MM.1S (cell line): ENCODE data around the gene RPS14.

ENCODE experiments used
- DNase-seq: peaks from one replicate; pipeline ENCODE4 v3.0.0-alpha.2; 2015
- H2AFZ ChIP-seq: fragments of 300-600 bp; sonication (generic); 2 replicates; pipeline ENCODE4 v1.6.0; 2016; ENCODE audit warnings: antibody characterized with exemption, low read length
- H3F3A ChIP-seq: fragments of 300-600 bp; sonication (generic); 2 replicates; pipeline ENCODE4 v1.6.1; 2016; ENCODE audit warnings: mild to moderate bottlenecking, antibody characterized with exemption, low read length, moderate library complexity, mixed read lengths; ENCODE audit not compliant: insufficient read depth
- H3K27ac ChIP-seq: fragments of 300-600 bp; sonication (generic); 2 replicates; pipeline ENCODE4 v1.5.1; 2016; ENCODE audit warnings: mild to moderate bottlenecking, low read length
- H3K27me3 ChIP-seq: fragments of 300-600 bp; sonication (generic); replicated peaks from 2 replicates; pipeline ENCODE4 v1.6.0; 2016; ENCODE audit warnings: low read length; ENCODE audit not compliant: insufficient read depth
- H3K36me3 ChIP-seq: fragments of 300-600 bp; sonication (generic); replicated peaks from 2 replicates; pipeline ENCODE4 v1.6.1; 2016; ENCODE audit warnings: mild to moderate bottlenecking, low read length, mixed read lengths; ENCODE audit not compliant: insufficient read depth
- H3K4me1 ChIP-seq: fragments of 300-600 bp; sonication (generic); 2 replicates; pipeline ENCODE4 v1.6.1; 2016; ENCODE audit warnings: low read length, mixed read lengths
- H3K4me2 ChIP-seq: fragments of 300-600 bp; sonication (generic); 2 replicates; pipeline ENCODE4 v1.6.0; 2016; ENCODE audit warnings: low read depth, low read length
- H3K4me3 ChIP-seq: fragments of 300-600 bp; sonication (generic); 2 replicates; pipeline ENCODE4 v1.5.1; 2016; ENCODE audit warnings: low read length, mixed read lengths
- H3K79me2 ChIP-seq: fragments of 300-600 bp; sonication (generic); 2 replicates; pipeline ENCODE4 v1.6.1; 2016; ENCODE audit warnings: mixed run types, low read length, mixed read lengths
- H3K9ac ChIP-seq: fragments of 300-600 bp; sonication (generic); 2 replicates; pipeline ENCODE4 v1.6.1; 2016; ENCODE audit warnings: low read length, mixed read lengths
- H3K9me2 ChIP-seq: fragments of 300-600 bp; sonication (generic); replicated peaks from 2 replicates; pipeline ENCODE4 v1.6.1; 2016; ENCODE audit warnings: mild to moderate bottlenecking, low read length, mixed read lengths; ENCODE audit not compliant: insufficient read depth
- H3K9me3 ChIP-seq: fragments of 300-600 bp; sonication (generic); replicated peaks from 2 replicates; pipeline ENCODE4 v1.6.1; 2016; ENCODE audit warnings: mild to moderate bottlenecking, low read length, mixed read lengths; ENCODE audit not compliant: insufficient read depth
- H4K20me1 ChIP-seq: fragments of 300-600 bp; sonication (generic); 2 replicates; pipeline ENCODE4 v1.6.1; 2016; ENCODE audit warnings: mild to moderate bottlenecking, low read length, moderate library complexity, mixed read lengths; ENCODE audit not compliant: insufficient read depth
- EZH2 ChIP-seq: fragments of 300-600 bp; sonication (generic); optimal IDR thresholded peaks from 2 replicates; pipeline ENCODE3; 2017; ENCODE audit warnings: low read depth, mild to moderate bottlenecking, antibody characterized with exemption, low read length, mixed read lengths
- EZH2phosphoT487 ChIP-seq: fragments of 300-600 bp; sonication (generic); IDR thresholded peaks from 2 replicates; pipeline ENCODE4 v1.6.1; 2018; ENCODE audit warnings: antibody characterized with exemption, low read length
- TF ChIP-seq, protein P1 (sequence below): fragments of 300-600 bp; sonication (generic); IDR thresholded peaks from 2 replicates; pipeline ENCODE4 v1.5.1; 2016; ENCODE audit warnings: antibody characterized with exemption, low read length, mixed read lengths

Gene RPS14

DNA sequence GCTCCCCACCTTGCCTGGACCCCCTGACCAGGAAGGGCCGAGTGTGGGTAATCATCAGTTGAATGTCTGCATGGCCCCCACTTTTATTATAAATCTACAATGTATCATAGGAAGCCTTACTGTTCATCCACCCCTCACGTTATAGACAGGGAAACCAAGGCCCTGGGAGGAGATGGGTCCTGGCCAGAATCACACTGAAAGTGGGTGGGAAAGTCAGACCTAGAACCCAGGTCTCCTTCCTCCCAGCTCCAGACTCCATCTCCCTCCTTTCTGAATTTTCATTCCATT is 53.9 kb downstream of the RPS14 start:
- TF ChIP-seq, protein P1, sequence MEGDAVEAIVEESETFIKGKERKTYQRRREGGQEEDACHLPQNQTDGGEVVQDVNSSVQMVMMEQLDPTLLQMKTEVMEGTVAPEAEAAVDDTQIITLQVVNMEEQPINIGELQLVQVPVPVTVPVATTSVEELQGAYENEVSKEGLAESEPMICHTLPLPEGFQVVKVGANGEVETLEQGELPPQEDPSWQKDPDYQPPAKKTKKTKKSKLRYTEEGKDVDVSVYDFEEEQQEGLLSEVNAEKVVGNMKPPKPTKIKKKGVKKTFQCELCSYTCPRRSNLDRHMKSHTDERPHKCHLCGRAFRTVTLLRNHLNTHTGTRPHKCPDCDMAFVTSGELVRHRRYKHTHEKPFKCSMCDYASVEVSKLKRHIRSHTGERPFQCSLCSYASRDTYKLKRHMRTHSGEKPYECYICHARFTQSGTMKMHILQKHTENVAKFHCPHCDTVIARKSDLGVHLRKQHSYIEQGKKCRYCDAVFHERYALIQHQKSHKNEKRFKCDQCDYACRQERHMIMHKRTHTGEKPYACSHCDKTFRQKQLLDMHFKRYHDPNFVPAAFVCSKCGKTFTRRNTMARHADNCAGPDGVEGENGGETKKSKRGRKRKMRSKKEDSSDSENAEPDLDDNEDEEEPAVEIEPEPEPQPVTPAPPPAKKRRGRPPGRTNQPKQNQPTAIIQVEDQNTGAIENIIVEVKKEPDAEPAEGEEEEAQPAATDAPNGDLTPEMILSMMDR, result no peak
- TF ChIP-seq EZH2phosphoT487, result no peak
- no peaks in the 10 kb centered on the region for H3K9me3 ChIP-seq
- H3K4me2 ChIP-seq, result no peak overlapping the region
- no peak overlapping the region for H3K4me3 ChIP-seq
- DNase-seq, result no peak
- no peaks in the 10 kb centered on the region; the same call in 1 of the 2 replicates for H4K20me1 ChIP-seq
- no peaks in the 10 kb centered on the region for H3K9me2 ChIP-seq
- peaks cover 21% of the 10 kb centered on the region for H3F3A ChIP-seq
- H3K27ac ChIP-seq, result no peak overlapping the region
- no peaks in the 10 kb centered on the region for H3K4me1 ChIP-seq
- H3K36me3 ChIP-seq, result 0 out of 2 replicates have a peak, but pooled peaks cover 3% of the 10 kb centered on the region
- no peak overlapping the region for H2AFZ ChIP-seq
- no peaks in the 10 kb centered on the region for H3K27me3 ChIP-seq
- H3K9ac ChIP-seq, result no peak overlapping the region
- H3K79me2 ChIP-seq, result no peaks in the 10 kb centered on the region

DNA sequence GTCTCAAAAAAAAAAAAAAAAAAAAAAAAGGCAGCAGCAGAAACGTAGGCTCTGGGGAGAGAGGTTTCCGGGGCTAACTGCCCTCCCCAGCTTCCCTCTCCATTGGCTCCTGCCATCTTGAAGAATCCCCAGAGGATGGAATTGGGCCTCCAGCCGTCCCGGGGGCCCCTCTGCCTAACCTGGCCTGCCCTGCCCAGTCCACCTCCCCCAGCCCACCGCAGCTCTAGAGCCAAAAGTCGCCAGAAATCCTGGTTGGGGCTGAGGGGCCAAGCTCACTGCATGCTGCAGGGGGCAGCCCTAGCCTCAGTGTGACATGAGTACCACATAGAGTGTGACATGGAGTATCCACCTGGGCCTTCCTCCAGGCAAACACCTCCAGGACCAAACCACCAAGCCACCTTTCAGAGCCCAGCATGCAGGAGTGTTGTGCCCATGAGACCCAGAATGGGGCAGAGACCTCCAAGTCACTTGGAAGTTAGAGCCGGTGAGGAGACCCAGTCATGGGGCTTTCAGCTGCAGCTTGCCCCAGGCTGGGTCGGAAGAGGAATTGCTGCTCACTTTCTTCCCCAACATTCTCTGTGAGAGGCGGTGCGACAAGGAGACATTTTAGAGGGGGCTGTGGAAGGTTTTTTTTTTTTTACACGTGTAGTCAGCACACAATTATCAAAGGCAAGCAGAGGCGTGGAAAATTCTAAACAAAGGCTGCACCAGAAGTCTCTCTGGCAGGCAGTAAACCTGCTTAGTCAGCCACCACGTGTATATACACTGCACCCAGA is 54.4 kb downstream of the RPS14 start:
- Histone ChIP-seq H3K9me2 (no peaks in the 10 kb centered on the region), H3K79me2 (no peaks in the 10 kb centered on the region), H3K27ac (no peak overlapping the region), H4K20me1 (no peaks in the 10 kb centered on the region; the same call in 1 of the 2 replicates), H3K27me3 (no peaks in the 10 kb centered on the region), H3K4me1 (no peaks in the 10 kb centered on the region), H3K4me3 (no peak overlapping the region), H3K4me2 (no peak overlapping the region), H3K9ac (no peak overlapping the region), H2AFZ (no peak overlapping the region), H3K36me3 (0 out of 2 replicates have a peak, but pooled peaks cover 3% of the 10 kb centered on the region), H3F3A (peaks cover 16% of the 10 kb centered on the region), H3K9me3 (no peaks in the 10 kb centered on the region)
- TF ChIP-seq, protein P1, result no peak
- TF ChIP-seq EZH2phosphoT487 (no peak), EZH2 (no peak)
- no peak for DNase-seq

DNA sequence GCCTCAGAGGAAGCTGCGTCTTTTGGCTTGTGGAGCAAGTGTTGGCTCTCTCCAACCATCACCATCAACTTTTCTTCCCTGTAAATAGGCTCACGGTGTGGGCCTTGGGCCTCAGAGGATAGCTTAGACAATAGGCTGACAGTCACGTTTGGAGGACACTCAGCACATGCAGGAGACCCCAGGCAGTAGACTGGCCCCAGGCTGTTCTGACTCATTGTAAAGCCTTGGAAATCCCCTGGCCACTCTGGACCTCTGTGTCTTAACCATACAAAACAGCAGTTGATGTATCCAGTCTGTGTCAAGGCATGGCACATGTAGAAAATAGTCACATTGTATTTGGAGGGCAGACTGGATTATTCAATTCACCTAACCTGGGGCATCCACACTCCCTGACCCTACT is 55.4 kb downstream of the RPS14 start:
- Histone ChIP-seq H3K9me2 (no peaks in the 10 kb centered on the region), H3K79me2 (no peaks in the 10 kb centered on the region), H3K4me2 (no peak overlapping the region), H3K36me3 (0 out of 2 replicates have a peak, but pooled peaks cover 3% of the 10 kb centered on the region), H3K27me3 (no peaks in the 10 kb centered on the region), H3K9ac (no peak overlapping the region), H4K20me1 (no peaks in the 10 kb centered on the region), H3K4me3 (no peak overlapping the region), H3F3A (peaks cover 8% of the 10 kb centered on the region; the same call in 1 of the 2 replicates), H3K27ac (no peak overlapping the region), H3K9me3 (no peaks in the 10 kb centered on the region), H3K4me1 (no peaks in the 10 kb centered on the region), H2AFZ (no peak overlapping the region)
- TF ChIP-seq, protein P1, result no peak
- TF ChIP-seq EZH2phosphoT487 (no peak), EZH2 (no peak)
- DNase-seq, result no peak
